ENCODE data around the gene POLR2C.
A peak's percentile ranks its signal among the peaks of the same experiment; 100 is the strongest.

POLR2C gene

DNA sequence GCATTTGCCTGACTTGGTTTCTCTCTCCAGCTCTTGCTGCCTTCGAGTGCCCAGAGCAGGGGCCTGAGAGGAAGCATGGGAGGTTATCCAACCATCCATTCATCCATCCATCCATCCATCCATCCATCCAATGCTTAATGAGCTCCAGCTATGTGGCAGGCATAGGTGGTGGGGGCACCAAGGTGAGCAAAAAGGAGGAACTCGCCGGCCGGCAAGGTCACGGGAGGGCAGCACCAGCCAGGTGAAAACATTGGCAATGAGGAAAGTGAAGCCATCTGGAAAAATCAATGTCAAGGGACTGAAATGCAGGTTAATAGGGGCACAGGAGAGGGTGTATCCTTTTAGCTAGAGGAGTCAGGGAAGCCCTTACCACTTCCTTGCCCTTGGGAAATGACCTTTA lies 42.0 kb downstream of the POLR2C start:
- DNase-seq, result no peak

DNA sequence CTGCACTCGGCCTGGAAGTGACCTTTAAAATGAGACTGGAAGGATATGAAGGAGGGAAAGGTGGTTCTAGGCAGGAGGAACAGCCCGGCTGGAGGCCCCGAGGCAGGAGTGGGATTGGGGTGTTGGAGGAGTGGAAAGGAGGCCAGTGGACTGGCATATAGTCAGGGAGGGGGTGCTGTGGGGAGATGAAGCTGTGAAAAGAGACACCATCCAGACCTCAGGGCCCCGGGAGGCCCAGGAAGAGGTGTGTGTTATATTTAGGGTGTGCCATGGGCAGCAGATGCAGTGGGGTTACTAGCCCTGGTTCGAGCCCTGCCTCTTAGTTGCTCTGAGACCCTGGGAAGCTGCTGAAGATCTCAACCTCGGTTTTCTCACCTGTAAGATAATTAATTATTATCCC lies 42.7 kb downstream of the POLR2C start:
- no peak for DNase-seq

DNA sequence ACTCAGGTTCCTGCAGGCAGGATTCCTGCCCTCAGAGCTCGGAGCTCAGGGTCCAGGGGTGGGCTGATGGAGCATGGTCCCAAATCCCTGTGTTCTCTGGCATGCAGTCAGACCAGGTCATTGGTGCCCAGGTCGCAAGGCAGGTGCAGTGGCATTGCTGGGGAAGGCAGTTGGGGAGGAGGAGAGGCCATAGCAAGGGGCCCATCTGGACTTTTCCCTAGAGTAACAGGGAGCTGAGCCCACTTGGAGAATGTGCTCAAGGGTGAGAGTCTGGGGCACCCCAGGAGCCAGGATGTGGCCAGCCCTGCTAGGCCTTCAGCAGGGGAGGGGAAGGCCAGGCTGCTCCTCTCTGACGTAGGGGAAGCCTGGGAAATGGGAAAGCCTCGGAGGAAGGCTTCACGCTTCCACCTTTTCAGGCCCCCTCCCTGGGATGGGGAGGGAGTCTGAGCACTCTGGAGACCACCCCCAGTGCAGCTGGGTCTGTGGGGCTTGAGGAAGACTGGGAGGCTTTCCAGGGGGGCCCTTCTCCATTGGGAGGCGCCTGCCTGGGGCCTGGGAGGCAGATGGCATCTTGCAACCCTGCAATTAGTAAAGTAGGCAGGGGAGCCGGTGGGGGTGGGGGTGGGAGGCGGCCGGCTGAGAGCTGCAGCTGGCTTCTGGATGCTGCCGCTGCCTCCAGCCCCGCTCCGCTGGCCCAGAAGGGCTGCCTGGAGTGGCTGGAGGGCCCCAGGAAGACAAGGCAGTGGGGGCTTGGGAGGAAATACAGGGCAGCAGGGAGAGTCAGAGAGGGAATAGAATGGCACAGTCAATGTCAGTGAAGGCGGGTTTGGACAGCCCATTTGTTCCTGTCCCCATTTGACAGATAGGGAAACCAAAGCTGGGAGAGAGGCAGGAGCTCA lies 44.9 kb downstream of the POLR2C start:
- DNase-seq, result peak; percentile 22

DNA sequence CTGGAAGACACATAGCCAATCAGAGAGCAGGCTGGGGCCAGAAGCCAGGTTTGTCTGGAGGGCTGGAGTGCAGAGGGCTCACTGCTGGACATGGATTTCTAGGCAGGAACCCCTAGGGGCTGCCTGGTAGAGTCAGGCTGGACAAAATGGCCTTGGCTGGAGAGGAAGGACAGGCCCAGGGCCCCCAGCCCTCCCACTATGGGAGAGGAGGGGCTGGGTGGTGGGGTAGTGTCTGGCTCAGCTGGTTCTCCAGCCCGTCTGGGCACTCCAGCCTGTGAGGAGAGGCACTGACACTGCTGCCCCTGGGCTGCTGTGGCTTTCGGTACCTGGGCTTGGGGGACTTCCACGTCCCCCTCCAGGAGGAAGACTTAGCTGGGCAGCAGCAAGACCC lies 45.6 kb downstream of the POLR2C start:
- DNase-seq, result no peak

DNA sequence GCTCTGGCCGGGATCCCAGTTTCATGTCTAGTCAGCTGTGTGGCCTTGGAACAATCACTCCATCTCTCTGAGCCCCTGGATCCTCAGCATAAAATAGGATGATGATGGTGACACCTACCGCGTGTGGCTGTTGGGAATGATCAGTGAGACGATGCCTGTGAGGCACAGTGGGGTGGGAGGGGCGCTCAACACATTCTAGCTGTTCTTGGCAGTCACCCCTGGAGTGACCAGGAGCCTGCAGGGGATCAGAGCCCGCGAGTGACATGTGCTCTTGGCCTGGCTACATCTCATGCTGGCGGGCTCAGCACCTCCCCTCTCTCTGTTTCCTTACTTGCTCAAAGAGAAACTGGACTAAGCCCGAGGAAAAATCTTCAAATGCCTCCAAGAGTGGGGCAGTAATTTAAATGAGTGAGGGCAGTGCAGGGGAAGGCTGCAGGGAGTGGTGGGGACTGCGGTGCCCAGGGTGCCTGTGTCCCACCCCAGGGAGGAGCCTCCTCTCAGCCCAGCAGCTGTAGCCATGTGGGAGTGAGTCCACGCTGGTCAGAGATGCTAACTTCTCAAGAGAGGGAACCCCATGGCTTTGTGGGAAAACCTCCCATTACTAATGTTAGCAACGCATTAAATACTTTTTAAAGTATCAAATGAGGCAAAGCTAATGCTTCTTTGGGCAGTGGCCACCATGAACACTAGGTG lies 46.9 kb downstream of the POLR2C start:
- DNase-seq, result no peak

DNA sequence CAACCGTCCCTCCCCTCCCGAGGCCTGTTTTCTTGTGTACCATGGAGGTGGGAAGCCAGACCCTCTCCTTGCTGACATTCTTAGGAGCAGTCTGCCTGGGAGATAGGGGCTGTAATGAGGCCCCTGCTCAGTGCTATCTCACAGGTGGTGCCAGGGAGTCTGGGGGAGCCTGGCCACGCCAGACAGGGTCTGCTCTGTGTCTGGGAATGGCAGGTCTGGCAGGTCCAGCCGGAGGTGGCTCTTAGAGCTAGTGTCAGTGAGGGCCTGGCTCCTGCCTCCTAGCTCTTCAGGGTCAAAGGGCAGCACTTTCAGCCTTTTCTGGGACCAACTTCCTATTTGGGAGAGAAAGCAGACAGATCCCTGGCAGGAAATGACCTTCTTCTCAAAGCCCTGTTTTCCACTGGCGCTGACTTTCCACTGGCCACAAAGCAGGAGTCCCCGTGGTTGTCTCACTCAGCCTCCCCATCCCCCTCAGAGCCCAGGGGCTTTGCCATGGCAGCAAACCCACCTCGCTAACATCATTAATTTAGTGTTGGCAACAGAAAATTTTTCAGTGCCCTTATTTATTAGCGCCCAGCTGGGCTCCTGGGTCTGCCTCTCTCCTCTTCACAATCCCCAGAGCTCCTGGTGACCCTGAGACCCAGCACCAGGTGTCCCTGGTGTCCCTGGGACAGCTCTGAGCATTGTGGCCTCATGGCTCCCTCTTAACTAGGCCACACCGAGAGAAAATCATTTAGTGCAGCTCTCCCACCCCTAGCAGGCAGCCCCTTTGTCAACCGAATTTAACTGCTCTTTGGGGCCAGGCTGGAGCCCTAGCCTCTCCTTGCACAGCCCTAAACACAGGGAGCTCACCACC lies 47.8 kb downstream of the POLR2C start:
- DNase-seq, result no peak

DNA sequence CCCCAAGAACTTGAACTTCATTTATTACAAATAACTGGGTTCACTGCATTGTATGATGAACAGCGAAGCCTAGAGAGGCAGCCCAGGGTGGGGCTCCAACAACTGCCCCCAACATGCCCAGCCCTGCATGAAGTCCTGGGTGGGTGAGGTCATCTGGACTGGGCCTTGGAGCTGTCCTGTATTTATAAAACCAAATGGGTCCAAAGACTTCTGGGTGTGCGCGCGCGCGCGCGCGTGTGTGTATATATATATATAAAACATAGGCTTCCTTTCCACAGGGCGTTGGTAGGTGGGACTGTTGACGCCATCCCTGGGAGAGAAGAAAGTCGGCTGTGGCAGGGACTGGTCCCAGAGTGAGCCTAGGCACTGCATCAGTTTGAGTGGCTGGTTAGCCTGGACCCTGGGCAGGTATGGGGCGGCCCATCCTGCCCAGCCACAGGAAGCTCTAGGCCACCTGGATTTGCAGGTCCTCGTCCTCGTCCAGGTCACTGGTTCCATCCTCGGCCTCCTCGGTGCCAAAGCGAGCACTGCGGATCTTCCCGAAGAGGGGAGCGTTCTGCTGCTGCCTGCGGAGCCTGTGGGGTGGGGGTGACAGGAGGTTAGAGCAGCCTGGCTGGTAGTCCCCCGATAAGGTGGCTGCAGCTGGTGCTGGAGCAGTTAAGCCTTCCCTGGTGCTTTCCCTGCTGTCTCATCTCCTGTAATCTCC lies 50.0 kb downstream of the POLR2C start:
- DNase-seq, result no peak

DNA sequence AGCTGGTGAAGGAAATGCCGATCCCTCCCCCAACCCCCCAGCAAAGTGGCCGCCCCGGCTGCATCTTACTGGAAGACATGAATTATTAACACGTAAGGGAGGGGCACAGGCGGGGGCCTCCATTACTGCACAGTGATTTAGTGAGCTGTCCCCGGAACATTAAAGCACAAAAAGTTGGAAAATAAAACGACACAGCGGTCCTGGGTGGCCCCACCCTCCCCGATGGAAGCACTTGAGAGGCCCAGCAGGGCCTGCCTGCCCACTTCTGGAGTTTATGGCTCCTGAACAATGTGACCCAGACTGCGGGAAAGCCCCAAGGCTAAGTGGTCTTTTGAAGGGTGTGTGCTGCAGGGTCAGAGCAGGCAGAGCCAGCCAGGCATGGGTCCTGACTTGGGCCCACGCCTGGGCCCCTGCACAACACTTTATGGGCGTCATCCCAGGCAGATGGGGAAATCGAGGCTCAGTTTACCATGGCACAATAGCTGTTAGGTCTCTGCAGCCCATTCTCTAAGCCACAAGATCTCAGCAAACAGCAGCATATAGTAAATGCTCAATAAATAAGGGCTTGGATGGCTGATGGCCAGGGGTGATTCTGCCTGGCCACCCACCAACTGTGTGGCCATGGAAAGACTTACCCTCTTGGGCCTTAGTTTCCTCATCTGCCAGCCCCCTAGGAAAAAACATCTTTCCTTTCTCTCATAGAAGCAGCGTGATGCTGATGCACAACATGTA lies 51.1 kb downstream of the POLR2C start:
- no peak for DNase-seq

DNA sequence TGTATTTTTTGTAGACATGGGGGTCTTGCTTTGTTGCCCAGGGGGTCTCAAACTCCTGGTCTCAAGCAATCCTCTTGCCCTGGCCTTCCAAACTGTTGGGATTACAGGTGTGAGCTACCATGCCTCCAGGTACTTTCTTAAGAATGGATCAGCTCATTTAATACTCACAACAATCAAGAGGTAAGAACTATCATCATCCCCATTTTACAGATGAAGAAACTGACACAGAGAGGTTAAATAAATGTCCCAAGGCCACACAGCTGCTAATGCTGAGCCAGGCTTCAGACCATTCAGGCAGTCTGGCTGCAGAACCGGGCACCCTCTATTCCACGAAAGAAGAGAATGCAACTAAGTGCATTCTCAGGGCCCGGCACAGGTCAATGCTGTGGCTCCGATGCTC lies 51.9 kb downstream of the POLR2C start:
- no peak for DNase-seq

DNA sequence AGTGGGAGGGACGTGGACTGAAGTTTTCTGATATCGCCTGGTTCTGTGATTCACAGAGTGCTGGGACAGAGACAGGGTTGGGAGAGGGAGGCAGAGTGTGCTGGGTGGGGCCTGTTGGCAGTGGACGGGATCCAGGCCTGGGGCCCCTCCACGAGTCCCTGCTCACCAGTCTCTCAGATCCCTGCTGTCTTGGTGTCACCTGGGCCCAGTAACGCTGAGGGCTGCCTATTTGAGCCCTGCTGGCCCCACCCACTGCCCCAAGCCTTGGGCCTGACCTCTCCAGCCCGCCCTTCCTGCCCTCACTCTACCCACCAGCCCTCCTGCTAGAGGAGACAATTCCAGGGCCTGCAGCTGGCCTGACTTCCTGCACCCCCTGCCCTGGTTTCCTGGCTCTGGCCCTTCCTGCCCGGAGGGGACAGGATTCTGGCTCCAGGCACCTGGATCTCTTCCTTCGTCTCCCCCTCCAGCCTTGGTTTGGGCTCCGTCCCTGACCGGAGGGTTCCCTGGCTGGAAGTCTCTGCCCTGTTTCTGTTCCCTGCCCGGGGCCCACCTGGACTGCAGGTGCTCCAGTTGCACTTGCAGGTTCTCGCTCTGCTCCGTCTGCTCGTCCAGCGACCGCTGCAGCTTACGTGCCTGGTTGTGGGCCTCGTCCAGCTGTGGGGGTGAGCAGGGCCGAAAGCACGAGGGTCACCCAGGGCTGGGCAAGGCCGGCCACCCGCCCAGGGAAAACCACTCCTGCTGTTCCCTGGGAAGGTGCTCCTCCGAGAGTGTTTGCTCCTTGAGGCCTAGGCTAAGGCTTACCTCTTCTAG lies 52.5 kb downstream of the POLR2C start:
- DNase-seq, result no peak

DNA sequence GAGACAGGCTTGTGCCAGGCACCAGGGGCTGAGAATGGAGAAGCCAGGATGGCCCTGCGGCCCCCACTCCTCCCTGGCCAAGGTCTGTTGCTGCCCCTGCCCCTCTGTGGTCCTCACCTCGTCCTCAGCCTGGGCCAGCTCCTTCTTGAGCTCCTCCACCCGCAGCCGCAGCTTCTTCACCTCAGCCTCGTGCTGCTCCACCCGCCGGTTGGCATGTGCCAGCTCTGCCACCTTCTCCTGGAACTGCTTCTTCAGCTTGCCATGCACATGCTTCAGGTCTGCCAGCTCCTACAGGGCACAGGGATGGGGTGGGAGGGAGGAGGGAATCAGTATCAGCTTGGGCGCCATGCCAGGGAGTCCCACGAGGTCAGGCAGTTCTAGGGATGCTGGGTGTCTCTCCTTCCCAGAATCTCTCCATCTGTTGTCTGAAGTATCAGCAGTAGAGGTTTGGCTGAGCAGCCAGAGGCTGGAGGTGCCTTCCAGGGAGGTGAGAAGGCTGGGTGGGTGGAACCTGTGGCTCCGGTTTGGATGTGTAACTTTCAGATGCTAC lies 53.8 kb downstream of the POLR2C start:
- DNase-seq, result no peak

DNA sequence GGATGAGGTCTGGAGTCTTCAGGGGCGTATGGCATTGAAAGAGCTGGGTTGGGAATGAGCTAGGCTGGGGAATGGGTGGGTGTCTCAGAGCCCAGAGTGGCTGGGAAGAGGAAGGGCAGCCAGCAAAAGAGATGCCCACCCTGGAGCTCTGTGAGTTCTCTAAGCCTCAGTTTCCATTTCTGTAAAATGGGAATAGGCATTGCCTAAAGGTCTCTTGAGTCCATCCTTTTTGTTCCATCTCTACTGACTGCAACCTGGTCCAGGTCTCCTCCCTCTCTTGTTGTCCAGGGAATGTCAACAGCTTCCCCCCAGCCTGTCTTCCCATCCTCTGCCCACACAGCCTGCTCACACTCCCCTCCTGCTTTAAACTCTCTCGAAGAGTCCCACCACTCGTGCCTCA lies 54.3 kb downstream of the POLR2C start:
- DNase-seq, result no peak

DNA sequence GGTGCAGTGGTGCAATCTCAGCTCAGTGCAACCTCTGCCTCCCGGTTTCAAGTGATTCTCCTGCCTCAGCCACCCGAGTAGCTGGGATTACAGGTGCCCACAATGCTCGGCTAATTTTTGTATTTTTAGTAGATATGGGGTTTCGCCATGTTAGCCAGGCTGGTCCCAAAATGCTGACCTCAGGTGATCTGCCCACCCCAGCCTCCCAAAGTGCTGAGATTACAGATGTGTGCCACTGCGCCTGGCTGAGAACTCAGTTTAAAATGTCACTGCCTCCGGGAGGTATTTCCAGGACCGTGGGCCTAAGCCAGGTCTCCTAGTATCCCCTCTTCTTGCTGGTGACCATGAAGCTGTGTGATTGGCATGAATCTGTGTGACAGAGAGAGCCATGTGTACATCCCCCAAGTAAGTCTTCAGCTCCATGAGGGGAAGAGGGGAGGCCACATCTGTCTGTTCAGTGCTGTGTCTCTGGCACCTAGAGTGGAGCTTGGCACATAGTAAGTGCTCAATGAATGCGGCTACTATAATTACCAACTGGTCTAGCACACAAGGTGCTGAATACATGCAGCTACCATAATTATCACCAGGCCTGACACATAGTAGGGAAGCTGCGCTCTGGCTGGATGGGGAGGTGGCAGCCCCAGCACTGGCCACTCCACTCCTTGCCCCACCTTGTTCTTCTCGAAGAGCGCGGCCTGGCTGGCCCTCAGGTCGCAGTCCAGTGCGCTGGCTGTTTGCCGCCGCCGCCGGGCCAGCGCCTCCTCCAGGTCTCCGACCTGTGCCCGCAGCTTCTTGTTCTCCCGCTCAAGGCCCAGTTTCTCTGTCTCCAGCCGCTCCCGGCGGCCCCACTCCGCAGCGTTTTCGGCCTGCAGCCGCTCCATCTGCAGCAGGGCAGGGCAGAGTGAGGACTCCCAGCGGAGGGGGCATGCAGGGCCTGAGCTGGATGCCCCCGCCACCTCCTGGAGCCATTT lies 55.2 kb downstream of the POLR2C start:
- no peak for DNase-seq

DNA sequence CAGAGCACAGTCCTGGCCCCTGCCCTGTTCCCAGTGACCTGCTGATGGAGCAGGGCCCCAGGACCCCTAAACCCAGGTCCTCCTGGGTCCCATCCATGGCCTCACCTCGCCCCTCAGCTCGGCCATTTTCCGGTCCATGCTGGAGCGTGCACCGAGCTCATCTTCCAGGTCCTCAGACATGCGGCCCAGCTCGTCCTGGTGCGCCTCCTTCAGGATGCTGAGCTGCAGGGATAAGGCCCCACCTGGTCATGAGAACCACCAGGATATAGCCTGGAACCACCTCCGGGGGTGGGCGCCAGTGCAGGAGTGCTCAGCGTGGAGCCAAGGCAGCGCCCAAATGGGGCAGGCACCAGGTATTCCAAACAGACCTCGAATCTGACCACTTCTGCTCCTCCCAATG lies 56.0 kb downstream of the POLR2C start:
- DNase-seq, result no peak

DNA sequence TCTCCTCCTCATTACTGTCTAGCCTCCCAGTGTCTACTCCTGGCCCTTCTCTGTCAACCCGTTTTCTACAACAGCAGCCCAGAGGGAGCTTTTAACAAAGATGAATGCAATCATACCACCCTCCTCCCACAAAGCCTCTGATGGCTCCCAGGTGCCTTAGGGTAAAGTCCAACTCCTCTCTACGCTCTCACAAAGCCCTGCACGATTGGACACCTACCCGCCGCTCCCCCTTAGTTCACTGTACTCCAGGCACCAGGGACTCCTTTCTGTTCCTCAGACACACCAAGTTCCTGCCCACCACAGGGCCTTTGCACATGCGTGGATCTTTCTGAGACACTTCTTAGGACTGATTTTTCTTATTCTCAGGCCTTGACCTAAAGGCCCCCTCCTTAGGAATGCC lies 56.4 kb downstream of the POLR2C start:
- DNase-seq, result no peak

DNA sequence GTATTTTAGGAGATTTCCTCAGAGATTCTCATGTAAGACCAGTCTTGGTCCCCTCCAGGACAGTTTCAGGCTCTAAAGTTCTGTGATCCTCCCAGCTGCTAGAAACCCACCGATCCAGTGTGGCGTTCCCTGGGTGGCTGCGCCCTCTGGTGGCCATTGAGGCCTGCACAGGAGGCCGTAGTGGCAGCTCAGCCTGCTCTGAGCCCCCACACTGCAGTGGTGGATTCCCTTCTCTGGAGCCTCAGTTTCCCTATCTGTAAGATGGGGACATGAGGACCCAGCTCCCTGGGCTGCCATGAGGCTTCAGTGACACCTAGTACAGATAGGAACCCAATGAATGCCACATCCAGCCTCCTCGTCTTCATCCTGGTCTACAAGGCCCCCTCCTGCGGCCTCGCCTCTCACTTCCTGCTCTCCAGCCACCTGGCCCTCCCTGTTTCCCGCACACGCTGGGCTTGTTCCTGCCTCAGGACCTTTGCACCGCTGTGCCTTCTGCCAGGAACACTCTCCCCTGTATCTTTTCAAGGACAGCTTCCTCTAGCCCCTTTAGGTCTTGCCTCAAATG lies 57.4 kb downstream of the POLR2C start:
- DNase-seq, result peak; percentile 46
